Neural progenitor cell (in vitro differentiated cells): ENCODE results near the gene SLC25A13.

Experiments used
- CTCF ChIP-seq: fragments of 200-600 bp; sonication (generic); IDR thresholded peaks from 2 replicates; pipeline ENCODE4 v1.5.1; 2017; ENCODE audit warnings: antibody characterized with exemption, mild to moderate bottlenecking
- EZH2 ChIP-seq: fragments of 200-600 bp; sonication (generic); IDR thresholded peaks from 2 replicates; pipeline ENCODE4 v1.6.1; 2017; ENCODE audit warnings: antibody characterized with exemption, mild to moderate bottlenecking, moderate library complexity

GRCh38 chr7:96241855-96242254, 80.0 kb downstream of the SLC25A13 start:
- TF ChIP-seq CTCF, result no peak
- TF ChIP-seq EZH2, result no peak
